K562 (cell line): ENCODE results near the gene HAUS1. TPM values are rescaled to one million over a fixed set of nuclear protein-coding genes. Genes with fewer than 3 reads are reported as not detected.
A peak's percentile ranks its signal among the peaks of the same experiment; 100 is the strongest.

Experiments used
- CTCFL ChIP-seq: IDR thresholded peaks from 2 replicates; pipeline ENCODE4 v1.6.1; 2011; ENCODE audit warnings: borderline replicate concordance, low read depth, mild to moderate bottlenecking, moderate library complexity, low read length; ENCODE audit not compliant: insufficient read depth, poor library complexity, severe bottlenecking
- DMBX1 ChIP-seq: fragments of 250-450 bp; sonication (Bioruptor Pico); IDR thresholded peaks from 2 replicates; pipeline ENCODE4 v1.8.0; 2022; ENCODE audit warnings: inconsistent platforms, mild to moderate bottlenecking, moderate library complexity, borderline replicate concordance
- DPF2 ChIP-seq: fragments of 450-650 bp; IDR thresholded peaks from 2 replicates; pipeline ENCODE4 v1.6.1; 2016
- EP400 ChIP-seq: fragments of 450-650 bp; IDR thresholded peaks from 2 replicates; pipeline ENCODE4 v1.6.1; 2017; ENCODE audit warnings: antibody characterized with exemption, mild to moderate bottlenecking, moderate library complexity
- EZH2 ChIP-seq: IDR thresholded peaks from 2 replicates; pipeline ENCODE4 v1.6.1; 2012; ENCODE audit warnings: low read depth, mild to moderate bottlenecking, inconsistent platforms, low read length, borderline replicate concordance
- GMEB1 ChIP-seq: fragments of 250-450 bp; sonication (Bioruptor Pico); IDR thresholded peaks from 2 replicates; pipeline ENCODE4 v1.4.0; 2020; ENCODE audit warnings: mild to moderate bottlenecking
- HMG20B ChIP-seq: fragments of 250-450 bp; sonication (Bioruptor Pico); IDR thresholded peaks from 2 replicates; pipeline ENCODE4 v1.5.0; 2021; ENCODE audit warnings: mild to moderate bottlenecking
- JUNB ChIP-seq: fragments of 450-650 bp; formaldehyde crosslinking; conservative IDR thresholded peaks from 2 replicates; pipeline ENCODE4 v1.4.0; 2020; ENCODE audit warnings: mild to moderate bottlenecking
- MCM7 ChIP-seq, 2 experiments: fragments of 450-650 bp; IDR thresholded peaks; 2 replicates each; pipeline ENCODE4 v1.6.1; 2016 to 2018
- MYC ChIP-seq, 2 experiments: fragments of 250-450 bp in 1 of 2; sonication (Bioruptor Pico) in 1 of 2; IDR thresholded peaks; 2 replicates each; pipeline versions ENCODE4 v1.5.1 to v1.6.1; 2012 to 2021; ENCODE audit warnings: low read depth in 2 of 2, borderline replicate concordance in 1 of 2, improper control_type of control experiment in 1 of 2, low read length in 1 of 2, mild to moderate bottlenecking in 1 of 2, moderate library complexity in 1 of 2
- POLR2G ChIP-seq: fragments of 200-400 bp; formaldehyde crosslinking; IDR thresholded peaks from 2 replicates; pipeline ENCODE4 v1.6.1; 2017; ENCODE audit warnings: low read depth, mild to moderate bottlenecking, antibody characterized with exemption, low read length, moderate library complexity
- PRDM10 ChIP-seq: fragments of 450-650 bp; IDR thresholded peaks from 2 replicates; pipeline ENCODE4 v1.6.1; 2018; ENCODE audit not compliant: partially characterized antibody
- PTTG1 ChIP-seq: fragments of 450-650 bp; IDR thresholded peaks from 2 replicates; pipeline ENCODE4 v1.6.1; 2016; ENCODE audit warnings: low read depth, mild to moderate bottlenecking, missing genetic modification characterization, missing compliant biosample characterization
- SP2 ChIP-seq: IDR thresholded peaks from 2 replicates; pipeline ENCODE4 v1.6.1; 2011; ENCODE audit warnings: mild to moderate bottlenecking, low read depth, low read length, moderate library complexity; ENCODE audit not compliant: poor library complexity, severe bottlenecking; ENCODE audit errors: extremely low read depth
- SREBF1 ChIP-seq: fragments of 150-350 bp; IDR thresholded peaks from 2 replicates; pipeline ENCODE4 v1.6.1; 2014; ENCODE audit warnings: antibody characterized with exemption, low read depth, low read length, borderline replicate concordance
- TAF1 ChIP-seq: IDR thresholded peaks from 2 replicates; pipeline ENCODE4 v1.6.1; 2011; ENCODE audit warnings: mild to moderate bottlenecking, low read length, moderate library complexity; ENCODE audit not compliant: insufficient read depth, control insufficient read depth, severe bottlenecking; ENCODE audit errors: extremely low read depth
- TAL1 ChIP-seq: fragments of 450-650 bp; IDR thresholded peaks from 2 replicates; pipeline ENCODE4 v1.6.1; 2016; ENCODE audit warnings: mild to moderate bottlenecking
- ZFP1 ChIP-seq: fragments of 450-650 bp; formaldehyde crosslinking; IDR thresholded peaks from 2 replicates; pipeline ENCODE4 v1.4.0; 2020; ENCODE audit warnings: mild to moderate bottlenecking, mixed read lengths
- ZNF175 ChIP-seq: fragments of 200-800 bp; sonication (Bioruptor generic); IDR thresholded peaks from 2 replicates; pipeline ENCODE4 v1.6.1; 2016; ENCODE audit warnings: low read depth, mild to moderate bottlenecking, missing genetic modification characterization, missing compliant biosample characterization
- ZNF274 ChIP-seq: IDR thresholded peaks from 2 replicates; pipeline ENCODE4 v1.6.1; 2011; ENCODE audit warnings: low read depth, mild to moderate bottlenecking, low read length, moderate library complexity, borderline replicate concordance
- ZNF324 ChIP-seq: fragments of 250-450 bp; sonication (Bioruptor Pico); IDR thresholded peaks from 2 replicates; pipeline ENCODE4 v1.4.0; 2020; ENCODE audit warnings: mild to moderate bottlenecking
- ZNF644 ChIP-seq: fragments of 200-800 bp; sonication (Bioruptor generic); IDR thresholded peaks from 2 replicates; pipeline ENCODE4 v1.6.1; 2016; ENCODE audit warnings: low read depth, missing genetic modification characterization, missing compliant biosample characterization
- ZNF785 ChIP-seq: fragments of 250-450 bp; sonication (Bioruptor Pico); IDR thresholded peaks from 2 replicates; pipeline ENCODE4 v1.4.0; 2020; ENCODE audit warnings: mild to moderate bottlenecking
- polyA plus RNA-seq, 8 experiments: library from polyadenylated mRNA; depleted of rRNA in 4 of 8; stranded (reverse) in 5 of 8; unstranded in 3 of 8; fragments of >200 nt; fragmentation: Nextera tagmentation in 2 of 8; fragmentation: Illumina TruSeq in 1 of 8; extraction: Ambion mirVana in 2 of 8; extraction: Trizol in 1 of 8; gene quantifications; 2 replicates each; pipeline versions ENCODE4 v1.2.1 to v1.2.3, GENCODE V29; 2011 to 2014; ENCODE audit warnings: inconsistent platforms in 1 of 8, missing spikeins in 1 of 8
- total RNA-seq, 7 experiments: library from RNA; depleted of rRNA in 6 of 7; stranded (reverse); fragments of >200 nt in 6 of 7; fragmentation: Illumina TruSeq in 2 of 7; extraction: Trizol in 2 of 7; gene quantifications; 2 replicates each; pipeline versions ENCODE4 v1.2.1 to v1.2.3, GENCODE V29; 2011 to 2021; ENCODE audit warnings: low replicate concordance in 1 of 7

The HAUS1 gene
- total and polyA plus RNA-seq, 9 of the 15 experiments (the other 6 are each of a cell fraction or from before 2014, with no cell fraction given) = 45.6 to 135 (median 76.3) TPM

GRCh38 chr18:46098616-46098933 is 5.6 kb upstream of the HAUS1 start (continued):
- TF ChIP-seq ZNF644 (tag) (no peak), CTCFL (no peak), DPF2 (no peak), ZNF274 (no peak), EP400 (no peak; the same call in 1 of the 2 replicates), DMBX1 (peak; percentile 38; the same call in 1 of the 2 replicates), JUNB (CRISPR knock-in tag) (no peak), POLR2G (no peak), ZFP1 (no peak), PRDM10 (no peak), TAL1 (no peak), MCM7 (IDR thresholded peaks at IDR 0.05) (no peak), HMG20B (CRISPR knock-in tag) (no peak), SREBF1 (no peak), ZNF324 (CRISPR knock-in tag) (no peak), GMEB1 (CRISPR knock-in tag) (no peak), MYC (IDR thresholded peaks at IDR 0.05; ENCODE audit: low read depth, low read length) (no peak), MYC (CRISPR knock-in tag; IDR thresholded peaks at IDR 0.05; ENCODE audit: borderline replicate concordance, low read depth) (peak; percentile 44; the same call in 1 of the 2 replicates), ZNF175 (CRISPR knock-in tag) (0 out of 2 replicates have a peak, but pooled peaks have one; percentile 10), TAF1 (peak; percentile 1), PTTG1 (tag) (no peak), SP2 (no peak), EZH2 (no peak), ZNF785 (no peak)
